ENCODE results near the gene ZNF814.
"Not testable (repeated sequence)": the region's sequence is repeated elsewhere in the genome, so short reads cannot be mapped to it uniquely, and the experiment has no call there.

DNA sequence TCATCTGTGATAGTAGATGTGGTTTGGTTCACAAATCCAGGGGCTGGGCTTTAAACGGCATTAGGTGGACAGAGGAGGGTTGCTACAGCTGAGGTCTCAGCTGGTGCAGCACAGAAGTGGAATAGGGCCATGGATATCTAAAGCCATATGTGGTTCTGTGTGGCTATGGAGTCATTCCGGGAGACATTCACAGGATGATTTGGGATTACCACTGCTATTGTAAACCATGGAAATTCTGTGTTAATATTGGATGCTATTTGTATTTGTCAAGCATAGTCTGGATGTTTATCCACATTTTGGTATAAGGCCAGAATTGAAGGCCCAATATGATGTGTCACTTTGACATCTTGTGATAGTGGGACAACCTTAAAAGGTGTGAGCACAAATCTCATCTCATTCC lies 65.7 kb downstream of the ZNF814 start:
- not testable (repeated sequence) for TF ChIP-seq EZH2 (IDR thresholded peaks at IDR 0.05); POLR2AphosphoS5 (IDR thresholded peaks at IDR 0.05; ENCODE audit: borderline replicate concordance, low read depth, low read length)
